ENCODE measurements around the gene DIAPH2. TPM values are rescaled to one million over a fixed set of nuclear protein-coding genes. Genes with fewer than 3 reads are reported as not detected.

DIAPH2 gene
- total RNA-seq, 1 donor from 2014 or later = 12.9 TPM

- intact Hi-C loops (cut with micrococcal nuclease) = no loop called here
These were observed 354.9 kb downstream of the DIAPH2 start for GRCh38 chrX:97039363-97040029.

DNA sequence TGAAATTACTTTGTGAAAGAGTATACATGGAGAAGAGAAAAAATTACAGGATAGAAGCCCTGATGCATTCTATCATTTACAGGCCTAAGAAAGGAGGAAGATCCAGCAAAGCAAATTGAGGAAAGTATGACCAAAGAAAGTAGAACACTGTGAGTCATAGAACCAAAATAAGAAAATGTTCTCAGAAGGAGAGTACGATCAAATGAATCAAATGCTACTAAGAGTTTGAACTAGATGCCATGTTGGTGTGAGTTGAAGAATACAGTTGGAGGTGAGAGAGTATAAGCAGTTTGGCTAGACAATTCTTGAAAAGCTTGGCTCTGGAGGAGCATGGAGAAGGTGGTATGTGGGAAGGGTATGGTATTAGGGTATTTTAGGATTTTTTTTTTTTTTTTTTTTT lies 360.8 kb downstream of the DIAPH2 start:
- intact Hi-C loops (cut with micrococcal nuclease) = no loop called here

GRCh38 chrX:97046867-97047266 lies 362.2 kb downstream of the DIAPH2 start:
- intact Hi-C loops (cut with micrococcal nuclease) = no loop called here

- intact Hi-C loops (cut with micrococcal nuclease) = no loop called here
These were observed 365.8 kb downstream of the DIAPH2 start for GRCh38 chrX:97050392-97050791.

GRCh38 chrX:97057349-97057909 lies 372.8 kb downstream of the DIAPH2 start:
- intact Hi-C loops (cut with micrococcal nuclease) = no loop called here

- intact Hi-C loops (cut with micrococcal nuclease) = no loop called here
These were observed 375.4 kb downstream of the DIAPH2 start for GRCh38 chrX:97060020-97060419.

DNA sequence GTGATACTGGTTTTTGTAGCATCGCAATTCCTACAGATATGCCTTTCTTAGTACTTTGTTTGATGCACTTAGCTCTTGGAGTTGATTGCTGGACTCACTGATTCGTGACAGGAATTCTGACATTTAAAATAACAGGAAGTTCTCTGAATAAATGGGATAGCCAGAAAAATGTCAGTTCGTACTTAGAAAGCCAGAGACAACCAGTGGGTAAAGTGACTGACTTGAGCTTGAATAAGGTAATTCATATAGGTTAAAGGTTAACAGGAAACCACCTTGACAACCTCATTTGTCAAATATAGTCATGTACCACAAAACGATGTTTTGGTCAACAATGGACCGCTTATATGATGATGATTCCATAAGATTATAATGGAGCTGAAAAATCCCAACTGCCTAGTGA lies 380.4 kb downstream of the DIAPH2 start:
- intact Hi-C loops (cut with micrococcal nuclease) = no loop called here

DNA sequence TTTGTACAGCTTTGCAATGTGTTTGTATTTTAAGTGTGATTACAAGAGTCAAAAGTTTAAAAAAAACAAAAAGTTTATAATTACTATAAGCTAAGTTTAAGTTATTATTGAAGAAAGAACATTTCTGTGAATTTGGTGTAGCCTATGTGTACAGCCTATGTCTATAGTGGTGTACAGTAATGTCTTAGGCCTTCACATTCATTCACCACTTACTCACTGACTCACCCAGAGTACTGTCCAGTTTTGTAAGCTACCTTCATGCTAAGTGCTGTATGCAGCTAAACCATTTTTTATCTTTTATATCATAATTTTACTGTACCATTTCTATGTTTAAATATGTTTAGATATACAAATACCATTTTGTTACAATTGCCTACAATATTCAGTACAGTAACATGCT lies 381.3 kb downstream of the DIAPH2 start:
- intact Hi-C loops (cut with micrococcal nuclease) = no loop called here

- intact Hi-C loops (cut with micrococcal nuclease) = no loop called here
These were observed 381.7 kb downstream of the DIAPH2 start for GRCh38 chrX:97066381-97066780.

GRCh38 chrX:97070346-97070745 lies 385.7 kb downstream of the DIAPH2 start:
- intact Hi-C loops (cut with micrococcal nuclease) = no loop called here

DNA sequence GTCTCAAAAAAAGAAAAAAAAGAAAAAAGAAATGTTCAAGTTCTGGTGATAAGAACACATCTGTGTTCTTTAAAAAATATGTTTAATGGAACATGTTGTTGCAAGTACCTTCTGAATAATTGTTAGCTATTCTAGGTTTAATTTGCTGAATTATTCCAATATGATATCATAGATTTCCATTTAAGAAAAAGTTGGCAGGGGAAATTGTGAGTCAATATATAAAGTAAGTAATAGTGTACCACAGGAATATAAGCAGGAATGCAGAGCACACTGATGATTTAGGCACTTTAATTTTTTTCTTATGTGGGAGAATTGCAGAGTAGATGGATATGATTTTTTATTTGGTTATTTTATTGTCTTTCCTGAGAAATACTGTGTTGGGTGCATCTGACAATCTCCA lies 389.8 kb downstream of the DIAPH2 start:
- intact Hi-C loops (cut with micrococcal nuclease) = no loop called here

DNA sequence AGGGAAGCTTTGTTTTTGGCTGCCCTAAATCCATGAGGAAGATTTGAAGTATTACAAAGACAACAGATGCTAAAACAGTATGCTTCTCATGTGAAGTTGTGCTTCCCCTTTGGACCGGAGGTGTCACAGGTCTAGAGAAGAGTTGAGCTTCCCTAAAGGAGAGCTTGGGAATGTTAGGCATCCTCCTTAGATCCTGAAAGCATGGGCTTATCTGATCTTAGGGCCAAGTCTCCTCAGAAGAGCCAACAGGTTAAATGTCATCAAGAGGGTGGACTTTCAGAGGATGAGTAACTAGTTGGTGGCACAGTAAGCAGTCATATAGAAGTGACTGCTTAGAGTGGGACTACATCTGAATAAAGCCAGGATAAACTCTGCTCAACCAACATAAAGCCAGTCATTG lies 404.5 kb downstream of the DIAPH2 start:
- intact Hi-C loops (cut with micrococcal nuclease) = no loop called here

DNA sequence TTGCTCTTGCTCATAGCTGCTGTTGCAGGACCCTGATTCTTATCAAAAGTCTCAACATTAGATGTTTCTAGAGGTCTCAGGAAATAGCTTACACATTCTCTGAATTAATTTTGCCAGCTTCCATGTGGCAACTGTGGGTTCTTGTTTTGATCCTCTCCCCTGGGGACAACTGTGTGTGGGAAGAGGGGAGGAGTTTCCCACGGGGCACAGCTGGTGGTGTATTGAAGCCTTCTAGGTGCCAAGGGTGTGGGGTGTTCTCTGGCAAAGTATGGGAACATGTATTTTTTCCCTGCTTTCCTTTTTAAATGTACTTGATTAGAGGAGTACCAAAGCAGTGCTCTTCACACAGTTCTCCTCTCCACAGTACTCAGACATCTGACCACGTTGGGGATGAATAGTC lies 411.7 kb downstream of the DIAPH2 start:
- intact Hi-C loops (cut with micrococcal nuclease) = no loop called here

DNA sequence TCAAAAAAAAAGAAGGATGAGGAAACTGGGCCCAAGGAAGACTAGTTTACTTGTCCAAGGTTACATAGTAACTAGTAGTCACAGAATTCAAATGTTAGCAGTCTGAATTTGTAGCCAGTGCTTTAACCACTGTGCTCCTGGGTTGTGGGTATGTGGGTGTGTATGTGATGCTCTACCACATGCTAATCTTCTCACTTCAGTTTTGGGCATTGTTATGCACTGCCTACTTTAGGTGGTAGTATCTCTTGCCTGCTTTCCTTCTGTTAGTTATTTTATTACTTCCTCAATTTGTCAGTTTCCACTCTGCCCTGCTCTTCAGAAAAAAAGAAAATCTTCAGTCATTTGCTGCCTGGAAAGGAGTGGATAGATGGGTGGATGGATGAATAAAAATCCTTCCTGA lies 418.3 kb downstream of the DIAPH2 start:
- intact Hi-C loops (cut with micrococcal nuclease) = no loop called here

DNA sequence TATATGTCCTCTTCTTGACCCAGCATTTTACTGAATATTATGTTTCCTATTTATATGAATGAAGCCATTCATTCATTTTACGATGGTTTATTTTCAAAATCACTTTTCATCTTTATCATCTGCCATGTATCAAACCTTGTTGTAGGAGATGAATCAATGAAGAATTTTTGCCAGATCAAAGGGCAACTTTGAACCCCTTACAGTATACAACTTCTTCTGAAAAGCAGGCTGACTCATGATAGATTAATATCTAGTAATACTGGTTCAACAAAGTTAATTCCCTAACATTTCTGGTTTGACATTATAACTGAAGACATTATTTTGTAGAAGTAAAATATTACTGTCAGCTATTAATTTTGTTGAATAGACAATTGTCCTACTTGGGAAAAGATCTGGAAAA lies 425.1 kb downstream of the DIAPH2 start:
- intact Hi-C loops (cut with micrococcal nuclease) = no loop called here

DNA sequence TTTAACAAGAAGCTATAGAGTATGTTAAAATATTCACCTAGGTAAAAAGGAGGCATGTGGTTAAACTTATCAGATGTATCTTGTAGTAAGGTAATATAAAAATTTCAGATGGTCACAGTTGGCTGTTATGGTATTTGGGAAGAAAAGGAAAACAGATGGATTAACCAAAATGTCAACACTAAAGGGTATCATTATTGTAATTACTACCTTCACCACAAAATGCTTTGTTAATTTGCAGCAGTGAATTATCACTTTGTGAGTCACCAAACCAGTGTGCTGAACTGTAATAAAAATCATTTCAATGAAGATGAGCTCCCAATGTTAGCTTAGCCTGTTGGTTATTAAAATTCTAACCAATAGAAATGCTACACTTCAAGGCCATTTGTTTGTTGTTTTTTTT lies 432.9 kb downstream of the DIAPH2 start:
- intact Hi-C loops (cut with micrococcal nuclease) = no loop called here

DNA sequence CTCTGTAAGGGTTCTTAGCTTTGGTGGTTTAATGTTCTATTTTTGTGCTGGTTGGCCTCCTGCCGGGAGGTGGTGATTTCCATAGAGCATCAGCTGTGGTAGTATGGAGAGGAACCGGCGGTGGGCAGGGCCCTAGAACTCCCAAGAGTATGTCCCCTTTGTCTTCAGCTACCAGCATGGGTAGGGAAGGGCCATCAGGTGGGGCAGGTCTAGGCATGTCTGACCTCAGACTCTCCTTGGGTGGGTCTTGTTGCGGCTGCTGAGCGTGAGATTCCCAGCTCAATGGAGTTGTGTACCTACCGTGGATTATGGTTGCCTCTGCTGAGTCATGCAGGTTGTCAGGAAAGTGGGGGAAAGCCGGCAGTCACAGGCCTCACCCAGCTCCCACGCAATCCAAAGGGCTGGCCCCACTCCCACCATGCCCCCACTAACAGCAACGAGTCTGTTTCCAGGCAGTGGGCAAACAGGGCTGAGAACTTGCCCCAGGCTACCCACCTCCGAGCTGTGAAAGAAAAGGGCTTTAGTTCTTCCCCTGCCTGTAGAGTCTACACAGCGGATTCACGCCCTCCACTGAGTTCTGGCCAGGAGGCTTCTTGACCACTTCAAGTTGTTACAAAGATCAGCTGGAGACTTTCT lies 434.9 kb downstream of the DIAPH2 start:
- intact Hi-C loops (cut with micrococcal nuclease) = no loop called here

DNA sequence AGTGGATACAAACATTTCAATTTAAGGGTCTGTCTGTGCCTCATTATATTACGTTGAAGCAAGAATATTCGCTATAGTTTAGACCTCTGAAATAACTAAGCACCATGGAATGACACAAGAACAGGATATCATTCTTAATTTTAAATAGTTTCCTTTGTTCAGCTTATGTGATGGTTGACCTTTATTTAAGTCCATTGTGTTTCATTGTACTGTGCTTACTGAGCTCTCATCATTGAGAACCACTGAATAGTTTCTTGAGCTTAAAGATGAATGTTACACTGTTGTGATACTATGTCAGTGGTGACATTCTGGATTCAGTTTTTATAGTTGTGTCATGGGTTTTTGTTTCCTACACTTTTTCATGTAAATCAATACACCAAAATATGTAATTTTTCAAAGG lies 438.4 kb downstream of the DIAPH2 start:
- intact Hi-C loops (cut with micrococcal nuclease) = no loop called here

DNA sequence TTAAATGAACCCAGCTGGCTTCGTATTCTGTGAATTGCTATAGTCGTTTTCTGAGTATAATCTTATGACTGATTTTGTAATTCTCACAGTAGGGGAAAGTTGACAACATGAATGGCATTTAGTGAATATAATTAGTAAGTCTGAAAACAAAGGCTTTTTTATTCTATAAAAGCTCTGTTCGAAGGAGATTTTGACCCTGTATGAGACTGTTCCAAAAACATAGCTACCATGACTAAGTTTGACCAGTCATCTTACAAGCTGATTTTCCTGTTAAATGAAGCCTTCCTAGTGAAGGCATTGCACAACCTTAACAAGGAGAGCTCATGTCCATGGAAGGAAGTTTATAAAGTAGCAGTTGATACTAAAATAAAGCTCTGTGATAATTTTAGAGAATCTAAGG lies 441.4 kb downstream of the DIAPH2 start:
- intact Hi-C loops (cut with micrococcal nuclease) = no loop called here

DNA sequence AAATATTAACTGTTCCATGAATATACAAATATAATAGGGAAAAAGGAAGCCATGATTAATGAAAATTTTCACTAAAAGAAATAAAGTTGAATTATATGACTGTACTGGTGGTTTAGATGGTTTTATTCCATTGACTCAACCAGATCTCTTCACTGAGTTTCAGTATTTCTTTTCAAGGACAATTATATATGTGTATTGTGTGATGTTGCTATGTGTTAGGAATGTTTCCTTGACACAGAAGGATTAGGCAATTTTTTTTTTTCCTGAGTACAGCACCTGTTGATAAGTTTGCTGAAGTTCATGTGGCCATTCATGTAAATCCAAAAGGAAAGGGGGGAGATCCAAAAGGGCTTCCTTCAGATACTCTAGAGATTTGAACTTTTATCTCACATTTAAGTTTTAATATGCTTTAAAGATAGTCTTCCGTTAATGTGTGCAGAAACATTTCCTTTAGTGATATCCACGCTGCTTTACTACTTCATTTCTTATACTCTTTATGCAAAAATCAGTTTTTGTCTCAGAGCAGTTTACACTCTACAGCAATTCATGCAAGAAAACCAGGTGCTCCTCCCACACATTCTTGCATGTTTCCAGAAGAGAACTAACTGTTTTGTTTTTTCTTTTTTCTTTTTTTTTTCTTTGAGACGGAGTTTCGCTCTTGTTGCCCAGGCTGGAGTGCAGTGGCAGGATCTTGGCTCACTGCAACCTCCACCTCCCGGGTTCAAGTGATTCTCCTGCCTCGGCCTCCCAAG lies 448.2 kb downstream of the DIAPH2 start:
- intact Hi-C loops (cut with micrococcal nuclease) = no loop called here

DNA sequence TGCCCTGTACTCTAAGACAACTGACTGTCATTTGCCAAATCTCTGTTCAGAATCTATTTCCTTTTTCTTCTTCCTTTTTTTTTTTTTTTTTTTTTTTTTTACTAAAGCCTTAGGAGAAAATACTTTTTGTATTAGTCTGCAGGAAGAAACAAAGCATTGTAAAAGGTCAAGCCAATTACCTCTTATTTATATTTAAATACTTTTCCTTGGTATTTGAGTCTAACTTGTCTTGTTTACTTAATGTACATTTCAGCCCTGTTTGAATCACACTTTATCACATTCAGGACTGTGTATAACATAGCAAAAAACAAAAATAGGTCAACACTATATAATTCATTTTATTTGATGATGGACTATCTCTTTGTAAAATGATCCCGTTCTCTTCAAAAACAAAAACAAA lies 461.3 kb downstream of the DIAPH2 start:
- intact Hi-C loops (cut with micrococcal nuclease) = no loop called here

- intact Hi-C loops (cut with micrococcal nuclease) = no loop called here
These were observed 471.2 kb downstream of the DIAPH2 start for GRCh38 chrX:97155816-97156215.

Data from T-helper 2 cell treated with Interferon-gamma antibody and Interleukin-4, amounts not matched to agents 100 ng/mL and 5 ng/mL, for 36 hours (primary cell).